HEK293 (cell line): Measurements from ENCODE around the gene FMN1.

Experiments
- CTCF ChIA-PET: fragments of 350-600 bp; formaldehyde crosslinking; extraction: SDS; loops from one replicate; lab custom pipeline; 2021; ENCODE audit warnings: antibody characterized with exemption; lab: Yijun Ruan, JAX
- POLR2A ChIA-PET: fragments of 300-600 bp; formaldehyde crosslinking; extraction: SDS; loops from one replicate; lab custom pipeline; 2020; ENCODE audit warnings: antibody characterized with exemption, inconsistent platforms; lab: Yijun Ruan, JAX
- H3K27ac ChIP-seq: fragments of 200-500 bp; sonication (Bioruptor generic); 2 replicates; pipeline ENCODE4 v1.5.1; 2014; ENCODE audit warnings: low read depth, low read length, control low read depth, inconsistent platforms; ENCODE audit errors: extremely low read depth
- H3K36me3 ChIP-seq, 2 experiments: fragments of 200-500 bp in 1 of 2; sonication (Bioruptor generic) in 1 of 2; 1 replicate in 1 of 2; 2 replicates in 1 of 2; pipeline ENCODE4 v1.5.1; 2014 to 2017; ENCODE audit warnings: inconsistent platforms in 2 of 2, low read length in 2 of 2; ENCODE audit not compliant: control insufficient read depth in 2 of 2, insufficient read depth in 1 of 2
- H3K4me1 ChIP-seq: fragments of 200-500 bp; sonication (Bioruptor generic); 2 replicates; pipeline ENCODE4 v1.5.1; 2014; ENCODE audit warnings: mild to moderate bottlenecking, low read length, inconsistent platforms; ENCODE audit not compliant: control insufficient read depth, insufficient read depth
- H3K4me3 ChIP-seq: 2 replicates; pipeline ENCODE4 v1.5.1; 2011; ENCODE audit warnings: low read depth, mild to moderate bottlenecking, control low read depth, low read length, moderate library complexity
- H3K9me3 ChIP-seq: fragments of 200-500 bp; sonication (Bioruptor generic); 2 replicates; pipeline ENCODE4 v1.5.1; 2014; ENCODE audit warnings: low read depth, low read length, inconsistent platforms; ENCODE audit not compliant: control insufficient read depth, insufficient read depth
- BCL6B ChIP-seq: fragments of 450-650 bp; formaldehyde crosslinking; IDR thresholded peaks from 2 replicates; pipeline ENCODE4 v1.5.1; 2017; ENCODE audit warnings: missing biosample characterization, missing genetic modification characterization
- EGR2 ChIP-seq: fragments of 450-650 bp; formaldehyde crosslinking; IDR thresholded peaks from 2 replicates; pipeline ENCODE4 v1.5.1; 2016; ENCODE audit warnings: low read depth, missing biosample characterization, missing genetic modification characterization
- KLF10 ChIP-seq: fragments of 450-650 bp; IDR thresholded peaks from 2 replicates; pipeline ENCODE4 v1.5.1; 2018; ENCODE audit warnings: missing biosample characterization, mild to moderate bottlenecking, missing genetic modification characterization
- REPIN1 ChIP-seq: fragments of 450-650 bp; formaldehyde crosslinking; IDR thresholded peaks from 2 replicates; pipeline ENCODE4 v1.5.1; 2017; ENCODE audit warnings: missing biosample characterization, missing genetic modification characterization, low read depth
- ZNF2 ChIP-seq: fragments of 450-650 bp; formaldehyde crosslinking; IDR thresholded peaks from 2 replicates; pipeline ENCODE4 v1.5.1; 2016; ENCODE audit warnings: missing biosample characterization, missing genetic modification characterization
- ZNF214 ChIP-seq: fragments of 450-650 bp; formaldehyde crosslinking; IDR thresholded peaks from 2 replicates; pipeline ENCODE4 v1.5.1; 2017; ENCODE audit warnings: missing biosample characterization, mild to moderate bottlenecking, missing genetic modification characterization, borderline replicate concordance
- ZNF266 ChIP-seq: fragments of 450-650 bp; formaldehyde crosslinking; IDR thresholded peaks from 2 replicates; pipeline ENCODE4 v1.5.1; 2016; ENCODE audit warnings: missing biosample characterization, missing genetic modification characterization, low read depth
- ZNF350 ChIP-seq: fragments of 450-650 bp; formaldehyde crosslinking; IDR thresholded peaks from 2 replicates; pipeline ENCODE4 v1.5.0; 2017; ENCODE audit warnings: missing biosample characterization, mild to moderate bottlenecking, missing genetic modification characterization
- ZNF544 ChIP-seq: fragments of 450-650 bp; formaldehyde crosslinking; IDR thresholded peaks from 2 replicates; pipeline ENCODE4 v1.5.0; 2017; ENCODE audit warnings: missing biosample characterization, missing genetic modification characterization
- ZNF560 ChIP-seq: fragments of 450-650 bp; formaldehyde crosslinking; IDR thresholded peaks from 2 replicates; pipeline ENCODE4 v1.5.1; 2017; ENCODE audit warnings: missing biosample characterization, missing genetic modification characterization, borderline replicate concordance
- ZNF561 ChIP-seq: fragments of 450-650 bp; IDR thresholded peaks from 2 replicates; pipeline ENCODE4 v1.5.1; 2018; ENCODE audit warnings: missing biosample characterization, missing genetic modification characterization, borderline replicate concordance
- ZNF677 ChIP-seq: fragments of 450-650 bp; IDR thresholded peaks from 2 replicates; pipeline ENCODE4 v1.5.0; 2018; ENCODE audit warnings: missing biosample characterization, mild to moderate bottlenecking, missing genetic modification characterization, moderate library complexity
- ZNF747 ChIP-seq: fragments of 450-650 bp; formaldehyde crosslinking; IDR thresholded peaks from 2 replicates; pipeline ENCODE4 v1.5.1; 2016; ENCODE audit warnings: missing biosample characterization, missing genetic modification characterization
- ZNF843 ChIP-seq: fragments of 450-650 bp; formaldehyde crosslinking; IDR thresholded peaks from 2 replicates; pipeline ENCODE4 v1.5.1; 2016; ENCODE audit warnings: missing biosample characterization, missing genetic modification characterization
- TF ChIP-seq, protein P1 (sequence below): fragments of 450-650 bp; formaldehyde crosslinking; IDR thresholded peaks from 2 replicates; pipeline ENCODE4 v1.5.1; 2016; ENCODE audit warnings: missing biosample characterization, missing genetic modification characterization
- TF ChIP-seq, protein P2 (sequence below): fragments of 450-650 bp; formaldehyde crosslinking; IDR thresholded peaks from 2 replicates; pipeline ENCODE4 v1.5.1; 2017; ENCODE audit warnings: missing biosample characterization, missing genetic modification characterization
- TF ChIP-seq, protein P3 (sequence below): fragments of 450-650 bp; formaldehyde crosslinking; IDR thresholded peaks from 2 replicates; pipeline ENCODE4 v1.5.1; 2016; ENCODE audit warnings: missing biosample characterization, missing genetic modification characterization, borderline replicate concordance

FMN1 gene

GRCh38 chr15:32792436-32792835 is 402.1 kb downstream of the FMN1 start (continued):
- TF ChIP-seq, protein P1, sequence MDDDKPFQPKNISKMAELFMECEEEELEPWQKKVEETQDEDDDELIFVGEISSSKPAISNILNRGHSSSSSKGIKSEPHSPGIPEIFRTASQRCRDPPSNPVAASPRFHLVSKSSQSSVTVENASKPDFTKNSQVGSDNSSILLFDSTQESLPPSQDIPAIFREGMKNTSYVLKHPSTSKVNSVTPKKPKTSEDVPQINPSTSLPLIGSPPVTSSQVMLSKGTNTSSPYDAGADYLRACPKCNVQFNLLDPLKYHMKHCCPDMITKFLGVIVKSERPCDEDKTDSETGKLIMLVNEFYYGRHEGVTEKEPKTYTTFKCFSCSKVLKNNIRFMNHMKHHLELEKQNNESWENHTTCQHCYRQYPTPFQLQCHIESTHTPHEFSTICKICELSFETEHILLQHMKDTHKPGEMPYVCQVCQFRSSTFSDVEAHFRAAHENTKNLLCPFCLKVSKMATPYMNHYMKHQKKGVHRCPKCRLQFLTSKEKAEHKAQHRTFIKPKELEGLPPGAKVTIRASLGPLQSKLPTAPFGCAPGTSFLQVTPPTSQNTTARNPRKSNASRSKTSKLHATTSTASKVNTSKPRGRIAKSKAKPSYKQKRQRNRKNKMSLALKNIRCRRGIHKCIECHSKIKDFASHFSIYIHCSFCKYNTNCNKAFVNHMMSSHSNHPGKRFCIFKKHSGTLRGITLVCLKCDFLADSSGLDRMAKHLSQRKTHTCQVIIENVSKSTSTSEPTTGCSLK (tag by site-specific recombination): no peak

DNA sequence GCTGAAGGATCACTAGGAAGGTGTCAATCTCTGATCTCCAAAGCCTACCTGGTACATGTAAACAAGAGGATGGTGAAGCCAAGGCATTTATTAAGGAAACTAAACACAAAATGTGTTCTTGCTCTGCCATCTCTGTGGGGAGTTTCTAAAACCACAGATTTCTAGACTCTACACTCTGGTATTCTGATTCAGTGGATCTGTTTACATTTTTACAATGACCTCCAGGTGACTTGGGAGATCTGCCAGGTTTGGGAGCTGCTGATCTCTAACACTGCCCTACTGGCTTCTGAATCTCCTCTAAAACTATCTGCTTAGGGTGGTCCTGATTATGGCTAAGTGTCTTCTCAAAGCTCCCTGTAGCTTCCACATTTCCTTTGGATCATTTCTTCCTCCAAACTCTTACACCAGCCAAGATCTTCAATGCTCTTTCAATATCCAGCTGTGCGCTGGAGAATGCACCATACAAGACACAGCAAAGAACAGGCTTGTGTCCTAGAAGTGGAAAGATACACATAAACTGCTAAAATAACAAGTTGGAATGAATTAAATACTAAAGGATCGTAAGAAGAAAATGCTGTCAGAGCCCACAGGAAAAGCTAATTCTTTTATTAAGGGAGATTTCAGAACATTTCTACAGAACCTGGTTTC is 404.0 kb downstream of the FMN1 start:
- H3K36me3 ChIP-seq: no peaks in the 10 kb centered on the region
- no peak overlapping the region for H3K4me3 ChIP-seq
- H3K9me3 ChIP-seq: no peaks in the 10 kb centered on the region
- no peak overlapping the region for H3K27ac ChIP-seq
- H3K4me1 ChIP-seq: no peaks in the 10 kb centered on the region; the same call in 1 of the 2 replicates
- ChIA-PET POLR2A (interaction anchor here (1.1 kb wide), 1 partner anchor 75 kb away, joined by 4 read pairs; no protein-coding TSS in a partner anchor), CTCF (interaction anchor here (1.0 to 1.6 kb wide), 2 partner anchors 8 to 128 kb away, joined by 3 to 5 read pairs; no protein-coding TSS in a partner anchor)
- TF ChIP-seq ZNF214: no peak
- TF ChIP-seq REPIN1: no peak
- no peak for TF ChIP-seq ZNF266 (tag by site-specific recombination)
- TF ChIP-seq, protein P2, sequence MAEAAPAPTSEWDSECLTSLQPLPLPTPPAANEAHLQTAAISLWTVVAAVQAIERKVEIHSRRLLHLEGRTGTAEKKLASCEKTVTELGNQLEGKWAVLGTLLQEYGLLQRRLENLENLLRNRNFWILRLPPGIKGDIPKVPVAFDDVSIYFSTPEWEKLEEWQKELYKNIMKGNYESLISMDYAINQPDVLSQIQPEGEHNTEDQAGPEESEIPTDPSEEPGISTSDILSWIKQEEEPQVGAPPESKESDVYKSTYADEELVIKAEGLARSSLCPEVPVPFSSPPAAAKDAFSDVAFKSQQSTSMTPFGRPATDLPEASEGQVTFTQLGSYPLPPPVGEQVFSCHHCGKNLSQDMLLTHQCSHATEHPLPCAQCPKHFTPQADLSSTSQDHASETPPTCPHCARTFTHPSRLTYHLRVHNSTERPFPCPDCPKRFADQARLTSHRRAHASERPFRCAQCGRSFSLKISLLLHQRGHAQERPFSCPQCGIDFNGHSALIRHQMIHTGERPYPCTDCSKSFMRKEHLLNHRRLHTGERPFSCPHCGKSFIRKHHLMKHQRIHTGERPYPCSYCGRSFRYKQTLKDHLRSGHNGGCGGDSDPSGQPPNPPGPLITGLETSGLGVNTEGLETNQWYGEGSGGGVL: no peak
- no peak for TF ChIP-seq ZNF747 (tag by site-specific recombination)
- TF ChIP-seq BCL6B (tag by site-specific recombination): no peak
- no peak for TF ChIP-seq ZNF677 (tag by site-specific recombination)
- TF ChIP-seq ZNF561 (tag by site-specific recombination): no peak
- TF ChIP-seq KLF10 (tag by site-specific recombination): no peak
- TF ChIP-seq, protein P3, sequence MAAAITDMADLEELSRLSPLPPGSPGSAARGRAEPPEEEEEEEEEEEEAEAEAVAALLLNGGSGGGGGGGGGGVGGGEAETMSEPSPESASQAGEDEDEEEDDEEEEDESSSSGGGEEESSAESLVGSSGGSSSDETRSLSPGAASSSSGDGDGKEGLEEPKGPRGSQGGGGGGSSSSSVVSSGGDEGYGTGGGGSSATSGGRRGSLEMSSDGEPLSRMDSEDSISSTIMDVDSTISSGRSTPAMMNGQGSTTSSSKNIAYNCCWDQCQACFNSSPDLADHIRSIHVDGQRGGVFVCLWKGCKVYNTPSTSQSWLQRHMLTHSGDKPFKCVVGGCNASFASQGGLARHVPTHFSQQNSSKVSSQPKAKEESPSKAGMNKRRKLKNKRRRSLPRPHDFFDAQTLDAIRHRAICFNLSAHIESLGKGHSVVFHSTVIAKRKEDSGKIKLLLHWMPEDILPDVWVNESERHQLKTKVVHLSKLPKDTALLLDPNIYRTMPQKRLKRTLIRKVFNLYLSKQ (tag by site-specific recombination): no peak
- TF ChIP-seq ZNF843 (tag by site-specific recombination): no peak
- TF ChIP-seq ZNF2 (tag by site-specific recombination): no peak
- TF ChIP-seq EGR2: no peak
- TF ChIP-seq ZNF350 (tag by site-specific recombination): no peak

- TF ChIP-seq ZNF560 (tag by site-specific recombination) (no peak), ZNF544 (no peak)
- TF ChIP-seq, all 188 proteins: peak for 0
- no peaks in the 10 kb centered on the region for H3K4me1 ChIP-seq
- CTCF ChIA-PET: no interaction called here
- no peaks in the 10 kb centered on the region for H3K9me3 ChIP-seq
- H3K27ac ChIP-seq: no peak overlapping the region
- POLR2A ChIA-PET: no interaction called here
- no peaks in the 10 kb centered on the region for H3K36me3 ChIP-seq
- H3K4me3 ChIP-seq: no peak overlapping the region
Measured at GRCh38 chr15:32787949-32788348, 406.6 kb downstream of the FMN1 start.
